Stimulated activated CD8-positive, alpha-beta memory T cell treated with anti-CD3 and anti-CD28 coated beads, Interleukin-4, amount 100 ng/mL, for 4 hours (primary cell): ENCODE results near the gene ARHGEF1.
"Not testable (repeated sequence)": the region's sequence is repeated elsewhere in the genome, so short reads cannot be mapped to it uniquely, and the experiment has no call there.

Source experiments
- DNase-seq, 2 donors: peaks; one replicate each; pipeline ENCODE4 v3.0.0-alpha.2; 2020; ENCODE audit warnings: low read depth in 2 of 2, low spot score in 1 of 2

The ARHGEF1 gene

DNA sequence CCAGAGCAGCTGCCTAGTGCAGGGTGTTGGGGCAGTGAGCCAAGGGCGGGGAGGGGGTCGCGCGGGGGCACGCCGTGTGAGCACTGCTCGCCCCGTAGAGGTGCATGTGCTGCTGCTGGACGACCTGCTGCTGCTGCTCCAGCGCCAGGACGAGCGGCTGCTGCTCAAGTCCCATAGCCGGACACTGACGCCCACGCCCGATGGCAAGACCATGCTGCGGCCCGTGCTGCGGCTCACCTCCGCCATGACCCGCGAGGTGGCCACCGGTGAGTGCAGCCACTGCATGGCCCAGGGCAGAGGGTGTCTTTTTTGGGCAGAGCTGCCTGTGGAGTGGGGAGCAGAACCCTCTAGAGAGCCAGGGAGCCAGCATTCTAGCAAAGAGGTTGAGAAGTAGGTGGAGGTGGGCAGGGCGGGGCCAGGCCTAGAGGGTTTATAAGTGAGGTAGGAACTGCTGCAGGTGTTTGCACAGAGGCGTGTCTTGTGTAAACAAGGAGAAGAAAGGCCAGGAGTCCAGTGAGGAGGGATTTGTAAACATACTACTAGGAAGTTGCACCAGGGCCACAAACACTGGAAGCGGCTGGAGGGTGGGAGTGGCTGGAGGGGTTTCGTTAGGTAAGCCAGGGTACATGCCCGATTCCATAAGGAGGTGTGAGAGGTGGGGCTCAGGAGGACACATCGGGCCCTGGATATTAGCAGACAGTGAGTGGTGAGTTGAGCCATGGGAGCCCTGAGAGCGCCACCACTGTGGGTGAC lies 21.3 kb downstream of the ARHGEF1 start:
- DNase-seq = no peak

DNA sequence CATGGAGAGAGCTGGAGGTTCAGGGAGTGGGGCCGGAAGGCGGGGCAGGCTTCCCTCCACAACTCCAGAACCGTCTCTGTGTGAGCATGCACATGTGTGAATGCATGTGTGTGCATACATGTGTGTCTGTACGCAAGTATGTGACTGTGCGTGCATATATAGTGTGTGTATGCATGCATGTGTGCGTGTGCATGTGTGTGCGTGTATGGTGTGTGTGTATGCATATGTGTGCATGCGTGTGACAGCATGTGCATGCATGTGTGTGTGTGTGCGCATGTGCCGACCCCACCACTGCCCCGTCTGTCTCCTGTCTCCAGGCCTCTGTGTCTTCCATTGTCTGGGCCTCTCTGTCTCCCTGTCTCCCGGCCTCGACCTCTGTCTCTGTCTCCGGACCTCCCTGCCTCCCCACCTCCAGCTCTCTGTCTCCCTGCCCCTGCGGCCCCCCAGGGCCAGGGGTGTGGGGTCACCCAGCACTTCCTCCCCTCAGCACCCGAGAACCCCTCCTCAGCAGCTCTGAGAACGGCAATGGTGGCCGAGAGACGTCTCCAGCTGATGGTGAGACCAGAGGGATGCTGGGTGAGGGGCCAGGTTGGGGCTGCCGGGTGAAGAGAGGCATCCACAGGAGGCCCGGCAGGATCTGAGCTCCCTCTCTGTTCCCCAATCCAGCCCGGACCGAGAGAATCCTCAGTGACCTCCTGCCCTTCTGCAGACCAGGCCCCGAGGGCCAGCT lies 22.5 kb downstream of the ARHGEF1 start:
- DNase-seq = no peak

DNA sequence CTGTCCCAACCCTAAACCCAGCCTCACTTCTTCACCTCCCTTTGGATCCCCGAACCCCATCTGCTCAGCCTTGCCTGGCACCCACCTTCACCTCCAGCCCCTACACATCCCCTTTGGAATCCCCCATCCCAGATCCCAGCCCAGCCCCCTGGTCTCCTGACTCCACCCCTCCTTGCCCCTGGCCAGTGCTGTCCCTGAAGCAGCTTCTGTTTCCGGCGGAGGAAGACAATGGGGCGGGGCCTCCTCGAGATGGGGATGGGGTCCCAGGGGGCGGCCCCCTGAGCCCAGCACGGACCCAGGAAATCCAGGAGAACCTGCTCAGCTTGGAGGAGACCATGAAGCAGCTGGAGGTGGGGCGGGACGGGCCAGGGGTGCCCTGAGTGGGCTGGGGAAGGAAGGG lies 23.3 kb downstream of the ARHGEF1 start:
- no peak for DNase-seq

DNA sequence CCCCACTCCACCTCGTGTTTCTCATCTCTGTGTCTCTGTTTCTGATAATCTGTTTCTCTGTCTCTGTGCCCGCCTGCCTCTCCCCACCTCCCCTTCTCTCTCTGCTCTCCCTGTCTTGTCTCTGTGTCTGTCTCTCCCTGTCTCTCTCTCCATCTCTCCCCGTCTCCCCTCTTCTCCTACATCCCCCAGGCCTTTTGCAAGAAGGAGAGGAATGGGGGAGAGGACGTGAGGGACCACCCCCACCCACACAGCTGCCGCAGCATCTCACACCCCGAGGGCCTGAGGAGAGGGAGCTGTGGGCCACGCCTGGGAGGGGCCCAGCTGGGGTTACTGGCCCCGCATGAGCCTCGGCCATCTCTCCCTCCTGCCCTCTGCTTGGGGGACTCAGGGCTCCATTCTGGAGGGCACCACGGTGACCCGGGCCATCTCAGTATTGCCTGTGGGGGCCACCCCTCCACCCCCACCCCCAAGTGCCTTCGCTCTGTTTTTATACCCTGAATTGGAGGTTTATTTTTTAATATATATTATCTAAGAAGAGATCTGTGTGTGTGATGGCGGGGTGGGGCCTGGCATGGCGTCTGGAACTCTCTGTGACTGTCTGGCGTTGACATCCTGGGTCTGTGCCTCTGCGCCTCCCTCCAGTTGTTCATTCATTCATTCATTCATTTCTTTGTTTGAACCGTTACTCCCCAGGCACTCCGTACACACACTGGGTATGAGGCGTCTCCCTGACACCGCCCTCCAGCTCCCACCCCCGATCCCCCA lies 24.1 kb downstream of the ARHGEF1 start:
- no peak for DNase-seq

DNA sequence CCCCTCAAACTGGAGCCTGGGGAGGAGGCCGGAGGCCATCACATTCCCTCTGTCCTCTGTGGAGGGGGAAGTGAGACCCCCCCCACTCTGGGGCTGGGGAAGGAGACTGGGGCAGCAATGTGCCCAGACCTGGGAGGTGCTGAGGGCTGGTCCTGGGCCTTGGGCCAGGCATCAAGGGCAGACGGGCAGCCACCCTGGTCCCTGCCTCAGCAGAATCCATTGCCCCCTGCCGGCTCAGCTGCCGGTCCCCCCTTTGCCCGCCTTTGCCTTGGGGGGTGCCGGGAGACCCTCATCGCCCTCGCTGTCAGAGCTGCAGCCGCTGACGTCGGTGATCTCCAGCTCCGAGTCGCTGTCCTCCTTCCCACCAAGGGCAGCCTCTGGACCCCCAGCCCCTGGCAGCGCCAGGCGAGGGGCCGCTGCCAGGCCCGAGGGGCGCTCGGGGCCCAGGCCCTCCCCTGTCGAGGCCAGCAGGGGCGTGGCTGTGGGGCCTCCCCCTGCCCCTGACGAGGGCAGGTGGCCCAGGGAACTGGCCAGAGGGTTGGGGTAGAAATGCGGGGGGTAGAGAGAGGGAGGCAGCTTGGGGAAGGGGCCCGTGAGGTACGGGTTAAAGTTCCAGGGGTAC lies 25.1 kb downstream of the ARHGEF1 start:
- no peak for DNase-seq

DNA sequence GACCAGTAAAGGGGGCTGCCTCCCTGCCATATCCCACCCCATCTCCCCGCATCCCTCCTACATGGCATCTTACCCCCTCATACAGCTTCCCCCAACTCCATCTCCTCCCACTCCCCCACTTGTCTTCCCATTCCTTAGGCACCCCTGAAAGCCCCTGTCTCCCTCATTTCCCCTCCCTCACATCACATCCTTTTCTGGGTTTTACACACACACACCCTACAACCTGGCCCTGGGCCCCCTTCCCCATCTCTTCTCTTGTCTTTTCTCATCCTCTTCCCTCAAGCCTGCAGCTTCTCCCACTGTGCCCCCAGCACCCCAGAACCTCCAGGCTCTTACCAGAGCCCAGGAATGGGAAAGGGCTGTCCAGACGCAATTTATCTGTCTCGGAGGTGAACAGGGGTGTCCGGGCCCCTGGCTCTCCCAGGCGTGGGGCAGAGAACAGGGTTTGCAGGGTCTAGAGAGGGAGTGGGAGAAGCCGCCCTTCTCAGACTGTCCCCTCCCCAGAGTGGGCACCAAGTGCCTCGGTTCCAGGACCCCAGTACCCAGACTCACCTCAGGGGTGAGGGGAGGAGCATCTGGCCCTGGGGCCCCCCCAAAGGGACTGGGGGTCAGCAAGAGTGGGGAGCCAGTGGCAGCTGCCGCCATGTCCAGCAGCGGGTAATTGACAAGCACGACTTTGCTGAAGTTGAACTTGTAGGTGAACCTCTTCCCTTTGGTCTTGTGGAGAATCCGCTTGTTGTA lies 25.9 kb downstream of the ARHGEF1 start:
- DNase-seq = no peak

DNA sequence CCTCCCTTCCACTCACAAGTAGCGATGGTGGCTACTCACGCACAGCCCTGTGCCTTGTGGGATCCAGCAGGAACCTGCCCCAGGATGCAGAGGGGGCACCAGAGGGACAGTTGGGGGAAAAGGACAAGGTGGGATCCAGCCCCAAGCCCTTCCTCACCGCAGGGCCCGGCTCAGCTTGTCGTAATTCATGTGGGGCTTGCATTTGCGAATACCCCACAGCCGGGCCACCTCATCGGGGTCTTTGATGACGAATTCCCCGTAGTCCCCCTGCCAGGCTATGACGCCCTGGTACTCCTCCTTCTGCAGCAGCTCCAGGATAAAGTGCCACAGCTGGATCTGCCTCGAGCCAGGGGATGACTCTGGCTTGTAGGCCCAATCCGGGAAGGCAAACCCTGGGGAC lies 26.7 kb downstream of the ARHGEF1 start:
- no peak for DNase-seq

DNA sequence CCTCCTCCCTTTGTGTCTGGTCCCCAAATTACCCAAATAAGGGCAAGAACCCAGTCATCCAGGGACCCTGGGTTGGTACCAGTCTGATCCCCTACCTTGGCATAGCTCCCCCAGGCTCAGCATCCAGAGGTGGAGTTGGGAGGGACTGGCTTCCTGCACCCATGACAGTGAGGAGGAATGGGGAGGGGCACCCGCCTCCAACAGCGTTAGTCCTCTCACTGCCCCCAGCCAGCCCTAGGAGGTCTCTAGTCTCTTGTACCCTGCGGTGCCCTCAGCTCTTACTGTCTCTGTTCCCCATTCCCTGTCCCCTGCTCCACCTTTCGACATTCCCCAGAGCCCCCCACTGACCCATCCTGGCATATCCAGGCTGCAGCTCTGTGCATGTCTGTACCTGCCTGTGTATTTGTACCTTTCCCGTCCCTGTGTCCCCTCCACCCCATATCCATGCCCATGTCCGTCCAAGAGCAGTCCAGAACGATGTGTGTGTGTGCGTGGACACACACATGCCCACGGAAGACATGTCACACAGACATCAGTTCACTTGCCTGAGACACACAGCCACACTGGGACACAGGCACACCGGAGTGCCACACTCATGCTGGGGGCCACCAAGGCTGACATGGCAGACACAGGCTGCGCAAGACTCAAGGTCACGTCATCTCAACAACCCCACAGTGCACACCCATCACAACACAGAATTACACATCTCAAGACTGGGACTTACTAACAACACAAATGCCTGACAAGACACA lies 27.4 kb downstream of the ARHGEF1 start:
- no peak for DNase-seq

DNA sequence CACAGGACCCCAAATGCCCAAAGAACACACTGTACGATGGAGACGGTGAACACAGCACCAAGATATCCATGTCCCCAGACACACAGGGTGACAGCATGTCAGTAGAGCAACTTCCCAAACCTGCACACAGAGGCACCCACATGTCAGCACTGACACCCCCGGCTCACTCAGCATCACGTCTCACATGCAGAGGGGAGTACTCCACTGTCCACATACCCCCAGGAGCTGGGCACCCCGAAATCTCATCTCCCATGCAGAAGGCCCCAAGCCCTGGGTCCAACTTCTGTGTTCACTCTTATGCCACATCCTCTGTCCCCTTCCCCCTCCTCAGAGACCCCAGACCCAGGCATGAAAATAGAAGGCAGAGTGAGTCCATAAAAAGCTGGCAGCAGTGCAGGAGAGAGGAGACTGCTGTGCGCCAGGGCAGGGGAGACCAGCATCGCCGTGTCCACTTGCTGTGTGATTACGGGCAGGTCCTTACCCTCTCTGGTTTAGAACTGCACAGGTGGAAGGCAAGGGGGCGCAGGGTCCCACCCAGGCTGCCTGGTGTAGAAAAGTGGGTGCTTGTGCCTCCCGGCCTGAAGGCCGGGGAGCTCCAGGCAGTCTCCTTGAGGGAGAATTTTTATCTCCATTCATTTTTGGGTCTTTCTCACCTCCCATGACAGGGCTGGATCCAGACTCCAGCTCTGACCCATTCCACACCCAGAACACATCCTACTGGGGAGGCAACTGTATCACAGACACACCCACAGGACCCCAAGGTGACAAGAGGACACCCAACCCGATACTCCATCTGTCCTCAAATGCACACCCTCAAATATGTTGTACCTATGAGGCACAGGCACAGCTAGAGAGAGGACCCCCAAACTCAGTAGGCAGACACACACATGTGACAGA lies 28.3 kb downstream of the ARHGEF1 start:
- DNase-seq = no peak

DNA sequence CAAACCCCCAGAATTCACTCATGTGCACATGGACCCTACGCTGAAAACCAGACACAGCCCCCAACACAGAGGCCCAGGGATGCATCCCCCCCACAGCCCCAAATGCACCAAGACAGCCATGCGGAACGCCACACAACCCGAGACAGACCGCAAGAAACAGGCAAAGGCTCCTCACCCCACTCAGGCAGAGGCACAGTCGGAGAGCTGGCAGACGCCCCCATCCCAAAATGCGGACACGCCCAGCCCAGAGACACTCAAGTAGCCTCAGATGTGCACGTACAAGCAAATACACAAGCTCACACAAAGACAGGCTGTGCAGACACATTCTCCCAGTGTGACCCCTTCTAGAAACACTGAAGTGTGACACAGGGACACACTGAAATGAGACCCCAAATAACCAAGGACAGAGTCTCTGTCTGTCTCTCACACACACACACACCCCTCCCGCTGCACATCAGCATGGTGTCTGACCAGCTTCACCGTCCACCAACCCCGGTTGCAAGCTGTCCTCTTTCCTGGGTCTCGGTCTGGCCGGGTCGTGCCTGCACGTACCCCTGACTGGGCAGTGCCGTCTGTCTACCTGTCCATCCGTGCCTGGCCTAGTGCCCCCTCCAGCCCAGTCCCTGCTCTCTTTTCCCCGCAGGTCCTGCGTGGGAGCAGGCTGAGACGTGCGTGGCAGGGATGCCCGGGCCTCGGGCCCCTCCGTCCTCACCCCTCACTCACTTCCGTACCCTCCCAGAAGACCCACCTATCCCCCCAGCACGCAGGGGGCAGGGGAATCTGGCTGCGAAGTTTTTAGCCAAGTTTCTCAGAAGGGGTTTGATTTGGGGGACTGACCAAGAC lies 29.1 kb downstream of the ARHGEF1 start:
- DNase-seq = no peak

DNA sequence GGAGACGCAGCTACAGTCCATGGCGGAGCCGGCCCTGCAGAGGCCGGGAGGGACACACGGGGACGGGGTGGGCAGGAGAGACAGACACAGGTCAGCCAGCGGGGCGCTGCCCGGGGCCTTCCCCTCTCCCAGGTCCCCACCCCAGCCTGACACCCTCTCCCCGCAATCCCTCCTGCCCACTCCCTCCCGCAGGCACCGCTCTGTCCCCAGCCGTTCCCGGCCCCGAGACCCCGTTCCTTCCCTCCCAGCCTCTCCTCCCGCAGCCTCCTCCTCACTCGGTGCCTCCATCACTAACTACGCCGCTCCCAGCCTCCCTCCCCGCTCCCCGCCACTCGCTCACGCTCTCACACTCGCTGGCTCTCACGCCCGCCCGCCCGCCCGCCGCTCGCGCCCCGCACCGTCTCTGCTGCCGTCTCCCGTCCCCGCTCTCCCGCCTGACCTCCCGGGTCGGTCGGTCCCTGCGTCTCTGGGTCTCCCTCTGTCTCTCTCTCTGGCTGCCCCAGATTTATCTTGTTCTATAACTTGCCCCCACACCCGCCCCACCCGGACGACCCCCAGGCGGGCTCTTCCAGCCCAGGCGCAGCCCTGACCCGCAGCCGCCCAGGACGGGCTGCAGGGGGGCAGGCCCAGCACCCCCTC lies 30.0 kb downstream of the ARHGEF1 start:
- no peak for DNase-seq

DNA sequence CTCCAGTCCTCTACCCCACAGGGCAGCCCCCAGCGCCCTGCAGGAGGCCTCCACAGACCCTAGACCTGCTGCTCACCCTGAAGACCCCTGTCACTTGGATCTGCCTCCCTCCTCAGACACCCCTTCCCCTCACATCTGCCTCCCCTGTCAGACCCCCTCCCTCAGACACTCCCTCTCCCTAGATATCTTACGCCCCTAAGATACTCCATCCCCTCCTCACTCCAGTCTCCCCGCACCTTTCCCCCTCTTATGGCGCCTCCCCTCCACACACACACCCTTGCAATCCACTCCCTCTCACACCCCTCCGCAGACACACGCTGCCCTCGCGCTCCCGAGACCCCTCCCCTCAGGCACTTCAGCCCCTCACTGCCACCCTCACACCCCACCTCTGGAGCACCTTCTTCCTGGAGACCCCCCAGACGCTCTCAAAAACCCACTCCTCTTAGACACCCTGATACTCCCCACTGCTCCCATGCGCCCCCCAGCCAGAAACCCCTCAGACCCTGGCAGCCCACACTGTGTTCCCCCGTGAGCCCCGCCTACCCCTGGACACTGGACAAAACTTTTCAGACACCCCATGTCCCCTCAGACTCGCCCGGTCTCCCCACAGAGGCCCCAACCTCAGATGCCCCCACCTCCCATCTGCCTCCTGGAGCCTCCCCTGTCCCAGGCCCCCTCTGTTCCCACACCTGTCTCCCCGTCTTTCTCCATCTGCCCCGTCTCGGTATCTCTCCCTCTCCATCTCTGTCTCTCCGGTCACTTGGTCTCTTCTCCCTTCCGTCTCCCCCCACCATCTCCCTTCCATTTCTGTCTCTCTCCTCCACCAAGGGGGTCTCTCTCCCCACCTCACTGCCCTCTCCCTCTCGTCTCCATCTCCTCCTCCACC lies 30.8 kb downstream of the ARHGEF1 start:
- no peak for DNase-seq

DNA sequence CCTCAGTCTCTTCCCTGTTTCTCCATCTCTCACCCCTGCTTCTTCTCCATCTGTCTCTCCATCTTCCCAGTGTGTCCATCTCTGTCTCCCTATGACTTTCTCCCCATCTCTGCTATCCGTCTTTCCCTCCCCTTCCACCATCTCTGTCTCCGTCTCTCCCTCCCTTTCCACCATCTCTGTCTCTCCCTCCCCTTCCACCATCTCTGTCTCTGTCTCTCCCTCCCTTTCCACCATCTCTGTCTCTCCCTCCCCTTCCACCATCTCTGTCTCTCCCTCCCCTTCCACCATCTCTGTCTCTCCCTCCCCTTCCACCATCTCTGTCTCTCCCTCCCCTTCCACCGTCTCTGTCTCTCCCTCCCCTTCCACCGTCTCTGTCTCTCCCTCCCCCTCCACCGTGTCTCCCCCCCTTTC lies 31.4 kb downstream of the ARHGEF1 start:
- DNase-seq = not testable (repeated sequence)

DNA sequence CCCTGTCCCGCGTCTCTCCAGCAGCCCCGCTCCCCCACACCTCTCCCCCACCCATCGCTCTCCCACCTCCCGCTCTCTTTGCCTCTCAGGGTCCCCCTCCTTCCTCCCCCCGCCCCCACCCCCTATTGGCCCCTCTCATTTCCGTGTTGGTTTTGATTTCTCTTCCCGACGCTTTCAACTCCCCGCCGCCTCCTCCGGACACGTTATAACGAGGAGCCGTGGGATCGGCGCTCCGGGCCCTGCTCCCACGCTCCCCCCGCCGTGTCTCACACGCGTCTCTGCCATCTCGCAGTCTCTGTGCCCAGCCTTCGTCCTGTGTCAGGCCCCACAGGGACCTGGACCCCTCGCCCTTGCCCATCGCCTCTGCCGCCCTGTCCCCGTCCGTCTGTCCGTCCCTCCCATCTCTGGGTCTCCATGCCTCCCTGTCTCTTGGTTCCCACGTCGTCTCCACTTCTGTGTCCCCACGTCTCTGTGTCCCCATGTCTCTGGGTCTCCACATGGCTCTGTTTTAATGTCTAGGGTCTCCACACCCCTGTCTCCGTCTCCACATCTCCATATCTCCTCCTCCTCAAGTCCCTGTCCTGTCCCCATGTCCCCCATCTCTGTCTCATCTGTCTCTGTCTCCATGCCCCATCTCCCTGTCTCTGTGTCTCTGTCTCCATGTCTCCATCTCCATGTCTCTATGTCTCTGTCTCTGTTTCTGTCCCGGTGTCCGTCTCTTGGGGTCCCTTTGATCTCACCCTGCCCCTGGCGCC lies 32.2 kb downstream of the ARHGEF1 start:
- no peak for DNase-seq

DNA sequence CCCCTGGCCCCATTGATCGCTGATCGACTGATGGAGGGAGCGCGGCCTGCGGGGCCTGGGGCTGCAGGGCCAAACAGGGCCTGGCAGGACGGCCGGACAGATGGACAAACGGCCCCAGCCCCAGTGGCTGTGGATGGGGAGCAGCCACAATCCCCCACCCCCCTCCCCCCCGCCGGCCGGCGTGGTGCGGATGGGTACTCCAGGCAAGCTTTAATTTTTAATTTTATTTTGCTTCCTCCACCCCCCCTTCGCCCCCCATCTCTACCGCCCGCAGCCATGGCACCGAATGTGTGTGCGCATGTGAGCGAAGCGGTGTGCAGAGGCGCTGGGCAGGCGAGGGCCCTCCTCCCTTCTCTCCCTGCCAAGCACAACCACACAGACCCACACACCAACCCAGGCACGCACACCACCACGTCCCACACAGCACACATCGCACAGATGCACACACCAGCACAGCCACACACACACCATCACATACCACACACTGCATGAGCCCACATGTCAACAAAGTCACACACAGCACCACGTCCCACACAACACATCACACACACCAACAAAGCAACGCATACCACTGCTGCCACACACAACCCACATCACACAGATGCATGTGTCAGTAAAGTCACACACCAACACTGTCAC lies 32.9 kb downstream of the ARHGEF1 start:
- no peak for DNase-seq

DNA sequence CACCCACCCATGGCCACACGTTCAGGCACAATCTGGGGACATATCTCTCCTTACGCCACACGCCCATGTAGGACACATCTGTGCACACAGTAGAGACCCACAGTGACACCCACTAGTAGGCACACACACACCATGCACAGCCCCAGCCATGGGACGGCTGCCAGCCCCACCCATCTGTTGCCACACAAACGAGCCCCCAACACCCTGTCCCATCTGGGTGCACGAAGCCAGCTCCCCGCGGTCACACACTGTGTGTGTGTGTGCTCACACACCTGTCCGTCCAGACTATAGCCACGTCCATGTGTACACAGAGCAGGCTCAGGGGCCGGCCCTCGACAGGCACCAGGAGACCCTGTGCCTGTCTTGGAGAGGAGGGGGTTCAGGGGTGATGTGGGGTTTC lies 34.7 kb downstream of the ARHGEF1 start:
- no peak for DNase-seq
